ENCODE measurements around the gene SLC35E4. TPM values are rescaled to one million over a fixed set of nuclear protein-coding genes. Genes with fewer than 3 reads are reported as not detected.

Gene SLC35E4
- total and polyA plus RNA-seq, 9 of the 15 experiments (the other 6 are each of a cell fraction or from before 2014, with no cell fraction given), result 0.06 to 2.3 (median 0.86) TPM; not detected in 1

DNA sequence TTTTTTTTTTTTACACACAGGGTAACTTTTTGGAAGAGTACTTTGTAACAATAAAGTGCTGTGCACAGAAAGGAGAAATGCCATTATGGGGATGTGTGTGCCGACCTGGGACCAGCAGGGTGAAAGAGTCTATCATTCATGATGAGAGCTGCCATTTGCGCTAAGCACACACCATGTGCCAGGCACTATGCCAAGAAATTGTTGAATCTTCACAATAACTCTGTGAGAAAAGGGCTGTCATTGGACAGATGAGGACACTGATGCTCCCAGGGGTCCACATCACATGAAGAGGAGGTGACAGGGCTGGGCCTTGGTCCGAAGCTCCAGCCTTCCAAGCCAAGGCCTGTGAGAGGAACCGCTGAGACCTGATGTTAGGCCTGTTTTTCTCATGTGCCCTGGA lies 26.5 kb downstream of the SLC35E4 start:
- ChIA-PET POLR2A (interaction anchor here (0.6 kb wide), 1 partner anchor 119 kb away, joined by 3 read pairs; no protein-coding TSS in a partner anchor), CTCF (ENCODE audit: low intra/inter-chr PET ratio) (no interaction called here)
- H3K4me2 ChIP-seq (ENCODE audit: insufficient read depth, low read length), result no peak overlapping the region
- H3K27me3 ChIP-seq (ENCODE audit: control insufficient read depth in 2 of 2, insufficient read depth in 2 of 2, low read length in 2 of 2), result no peaks in the 10 kb centered on the region
- in situ Hi-C loops (cut with MboI), result no loop called here
- H4K20me1 ChIP-seq (replicated peaks; ENCODE audit: control insufficient read depth, insufficient read depth, low read length), result no peaks in the 10 kb centered on the region
- H3K27ac ChIP-seq (ENCODE audit: extremely low read depth, low read depth, low read length), result no peak overlapping the region
- no TSS peak for BruUV-seq (replicated peaks)
- H3K9ac ChIP-seq (ENCODE audit: insufficient read depth in 1 of 2, low read depth in 2 of 2, low read length in 2 of 2), result no peak overlapping the region
- H3K4me3 ChIP-seq, result no peak overlapping the region
- H2AFZ ChIP-seq (ENCODE audit: low read depth, low read length), result no peak overlapping the region
- TF ChIP-seq FOXO4 (CRISPR knock-in tag; IDR thresholded peaks at IDR 0.05) (no peak), GTF2E2 (tag; IDR thresholded peaks at IDR 0.05) (no peak), MTA1 (IDR thresholded peaks at IDR 0.05; ENCODE audit: borderline replicate concordance) (no peak), PRMT5 (CRISPR knock-in tag; IDR thresholded peaks at IDR 0.05) (no peak)
- H3K4me1 ChIP-seq (replicated peaks in 1 of 2; ENCODE audit: control insufficient read depth in 2 of 2, insufficient read depth in 2 of 2, low read length in 2 of 2), result peaks cover 3 to 6% of the 10 kb centered on the region in 2 experiments; a peak in 3 of 5 replicates
- DNase-seq (ENCODE audit: extremely low read depth in 1 of 4, low spot score in 3 of 4), result no peak
- no peaks in the 10 kb centered on the region for H3K36me3 ChIP-seq (ENCODE audit: control insufficient read depth, insufficient read depth, low read length)
- no peaks in the 10 kb centered on the region for H3K79me2 ChIP-seq (ENCODE audit: control insufficient read depth, insufficient read depth, low read length)
- no peak for FAIRE-seq
- no peak for ATAC-seq
- no peaks in the 10 kb centered on the region for H3K9me1 ChIP-seq (ENCODE audit: control insufficient read depth, insufficient read depth, low read length)
- intact Hi-C loops (cut with micrococcal nuclease), result loop anchor here (10.0 kb wide), 1 partner anchor 93 kb away; no protein-coding TSS in a partner anchor
- WGBS (ENCODE audit: insufficient coverage, low coverage, missing lambda C conversion rate), result 66% methylated on average over 3 of the region's 4 CpGs
- no peaks in the 10 kb centered on the region for H3K9me3 ChIP-seq (replicated peaks; ENCODE audit: control insufficient read depth, insufficient read depth, low read depth, low read length)

DNA sequence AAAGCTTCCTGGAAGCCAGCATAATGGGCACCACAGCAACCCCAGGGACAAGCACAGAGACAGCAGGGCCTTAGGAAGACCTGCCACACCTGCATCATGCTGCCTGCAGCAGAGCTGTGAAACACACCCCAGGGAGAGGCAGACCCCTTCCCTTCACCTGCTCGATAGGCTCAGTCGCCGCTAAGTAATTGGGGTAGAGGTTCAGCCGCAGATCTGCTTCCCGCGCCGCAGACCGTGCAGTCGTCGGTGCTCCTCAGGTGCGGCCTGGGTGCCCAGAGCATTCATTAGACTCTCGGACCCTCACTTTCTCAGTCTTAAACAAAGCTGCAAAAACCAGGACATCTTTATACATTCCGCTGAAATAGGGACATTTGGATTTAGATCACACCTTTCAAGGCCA lies 29.2 kb downstream of the SLC35E4 start:
- WGBS (ENCODE audit: insufficient coverage, low coverage, missing lambda C conversion rate), result 88% methylated on average over 4 of the region's 13 CpGs
- H3K79me2 ChIP-seq (ENCODE audit: control insufficient read depth, insufficient read depth, low read length), result no peaks in the 10 kb centered on the region
- no TSS peak for BruUV-seq (replicated peaks)
- FAIRE-seq (no peak), ATAC-seq (no peak), DNase-seq (ENCODE audit: extremely low read depth in 1 of 4, low spot score in 3 of 4) (no peak)
- no peaks in the 10 kb centered on the region for H3K27me3 ChIP-seq (ENCODE audit: control insufficient read depth in 2 of 2, insufficient read depth in 2 of 2, low read length in 2 of 2)
- ChIA-PET POLR2A (interaction anchor here (0.6 to 1.0 kb wide), 3 partner anchors 14 to 1292 kb away, joined by 3 to 5 read pairs (median 4); partner anchors contain the start of gene TCN2), CTCF (ENCODE audit: low intra/inter-chr PET ratio) (no interaction called here)
- H3K36me3 ChIP-seq (ENCODE audit: control insufficient read depth, insufficient read depth, low read length), result no peaks in the 10 kb centered on the region
- H3K4me3 ChIP-seq, result no peak overlapping the region
- no peaks in the 10 kb centered on the region for H4K20me1 ChIP-seq (replicated peaks; ENCODE audit: control insufficient read depth, insufficient read depth, low read length)
- in situ Hi-C loops (cut with MboI) (no loop called here), intact Hi-C loops (cut with micrococcal nuclease) (loop anchor here (10.0 kb wide), 1 partner anchor 90 kb away; no protein-coding TSS in a partner anchor)
- peaks cover 7 to 16% of the 10 kb centered on the region in 2 experiments; a peak in 3 of 5 replicates for H3K4me1 ChIP-seq (replicated peaks in 1 of 2; ENCODE audit: control insufficient read depth in 2 of 2, insufficient read depth in 2 of 2, low read length in 2 of 2)
- H2AFZ ChIP-seq (ENCODE audit: low read depth, low read length), result no peak overlapping the region
- TF ChIP-seq POLR2B (IDR thresholded peaks at IDR 0.05; ENCODE audit: low read depth, partially characterized antibody), result no peak
- TF ChIP-seq KLF6 (CRISPR knock-in tag; IDR thresholded peaks at IDR 0.05; ENCODE audit: borderline replicate concordance), result no peak
- TF ChIP-seq CHD2 (IDR thresholded peaks at IDR 0.05; ENCODE audit: low read depth, low read length), result no peak
- no peak for TF ChIP-seq EHMT2 (IDR thresholded peaks at IDR 0.05)
- no peak for TF ChIP-seq ARID2 (IDR thresholded peaks at IDR 0.05)
- no peak overlapping the region for H3K9ac ChIP-seq (ENCODE audit: insufficient read depth in 1 of 2, low read depth in 2 of 2, low read length in 2 of 2)
- no peaks in the 10 kb centered on the region for H3K9me3 ChIP-seq (replicated peaks; ENCODE audit: control insufficient read depth, insufficient read depth, low read depth, low read length)
- no peaks in the 10 kb centered on the region for H3K9me1 ChIP-seq (ENCODE audit: control insufficient read depth, insufficient read depth, low read length)
- no peak overlapping the region for H3K4me2 ChIP-seq (ENCODE audit: insufficient read depth, low read length)
- H3K27ac ChIP-seq (ENCODE audit: extremely low read depth, low read depth, low read length), result no peak overlapping the region
